Left hindlimb (tissue), 1 donor: ENCODE data around the gene RAD9A.
"Not testable (repeated sequence)": the region's sequence is repeated elsewhere in the genome, so short reads cannot be mapped to it uniquely, and the experiment has no call there.

Experiments
- DNase-seq: peaks from one replicate; pipeline ENCODE4 v3.0.0-alpha.2; 2018

RAD9A gene

DNA sequence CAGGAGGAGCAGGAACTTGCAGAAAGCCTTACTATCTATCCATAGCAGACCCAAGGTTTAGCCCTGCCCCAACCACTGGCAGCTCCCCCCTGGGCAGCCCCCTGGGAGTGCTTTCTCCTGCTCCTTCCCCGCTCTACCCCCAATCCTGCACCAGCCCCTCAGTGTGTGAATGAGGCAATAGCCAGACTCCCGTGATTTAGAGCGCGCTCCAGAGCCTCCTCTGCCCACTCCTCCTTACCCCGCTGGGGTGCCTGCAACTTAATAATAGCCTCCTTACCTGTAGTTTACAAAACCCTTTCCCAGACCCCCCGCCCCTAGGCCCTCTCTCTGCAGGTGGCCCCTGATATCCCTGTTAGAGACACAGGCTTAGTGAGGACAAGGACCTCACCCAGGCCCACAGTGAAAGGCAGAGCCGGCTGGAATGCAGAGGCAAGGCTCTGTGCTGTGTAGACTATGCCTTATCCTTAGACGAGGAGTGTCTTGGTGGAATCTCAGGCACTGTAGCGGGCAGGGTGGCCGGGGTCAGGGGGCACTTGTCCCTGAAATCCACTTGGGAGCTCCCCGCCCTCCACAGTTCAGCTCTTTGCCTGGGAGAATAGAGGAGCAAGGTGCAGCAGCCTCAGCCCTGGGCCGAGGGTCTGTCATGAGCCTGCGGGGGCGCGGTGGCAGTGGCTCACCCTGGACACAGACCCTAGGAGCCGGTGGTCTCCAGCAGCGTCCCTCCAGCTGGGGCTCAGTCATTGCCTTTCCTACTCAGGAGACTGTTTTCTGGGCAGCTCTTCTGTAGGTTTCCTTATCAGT is 19.4 kb downstream of the RAD9A start:
- no peak for DNase-seq

DNA sequence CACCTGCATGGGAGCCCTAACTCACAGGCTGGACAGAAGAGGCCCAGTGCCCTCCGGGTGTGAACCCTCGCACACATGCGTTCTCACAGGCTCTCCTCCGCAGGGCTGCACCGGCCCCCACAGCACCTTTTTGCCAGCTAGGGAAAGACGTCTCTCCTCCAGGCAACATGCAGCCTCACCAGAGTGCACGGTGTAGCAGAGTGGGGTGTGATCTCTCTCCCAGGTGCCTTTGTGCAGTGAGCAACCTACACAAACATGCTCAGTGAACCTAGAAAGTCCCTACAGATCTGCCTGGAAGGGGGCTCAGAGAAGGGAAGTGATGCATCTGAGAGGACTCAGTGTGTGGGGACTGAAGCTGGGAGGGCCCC is 20.0 kb downstream of the RAD9A start:
- no peak for DNase-seq

DNA sequence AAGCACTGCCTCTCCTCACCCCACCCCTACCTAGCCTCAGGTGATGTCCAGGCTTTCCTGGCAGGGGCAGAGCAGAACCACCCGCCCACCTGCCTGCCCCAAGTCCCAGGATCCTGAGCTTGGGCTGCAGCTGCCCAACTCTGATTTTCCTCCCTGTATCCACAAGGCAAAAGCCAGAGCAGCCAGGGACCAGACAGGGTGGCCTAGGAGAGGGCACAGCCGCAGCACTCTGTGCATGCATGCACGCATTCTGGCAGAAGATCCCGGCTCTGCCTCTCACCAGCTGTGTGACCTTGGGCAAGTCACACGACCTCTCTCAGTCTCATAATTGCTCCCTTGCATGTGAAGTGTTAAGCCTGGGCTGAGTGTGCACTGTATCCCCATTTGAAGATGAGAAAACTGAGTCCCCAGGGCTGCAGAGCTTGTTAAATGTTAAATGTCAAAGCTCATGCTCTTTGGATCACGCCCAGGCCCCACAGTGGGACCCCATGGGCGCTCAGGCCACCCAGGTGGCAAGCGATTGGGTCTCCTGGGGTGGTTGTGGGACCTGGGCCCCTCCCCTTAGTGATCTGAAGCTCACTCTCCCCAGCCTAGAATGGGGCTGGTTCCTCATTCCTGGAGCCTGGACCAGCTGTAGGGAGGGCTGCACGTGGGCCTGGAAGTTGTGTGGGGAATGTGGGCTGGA is 20.9 kb downstream of the RAD9A start:
- DNase-seq = no peak

DNA sequence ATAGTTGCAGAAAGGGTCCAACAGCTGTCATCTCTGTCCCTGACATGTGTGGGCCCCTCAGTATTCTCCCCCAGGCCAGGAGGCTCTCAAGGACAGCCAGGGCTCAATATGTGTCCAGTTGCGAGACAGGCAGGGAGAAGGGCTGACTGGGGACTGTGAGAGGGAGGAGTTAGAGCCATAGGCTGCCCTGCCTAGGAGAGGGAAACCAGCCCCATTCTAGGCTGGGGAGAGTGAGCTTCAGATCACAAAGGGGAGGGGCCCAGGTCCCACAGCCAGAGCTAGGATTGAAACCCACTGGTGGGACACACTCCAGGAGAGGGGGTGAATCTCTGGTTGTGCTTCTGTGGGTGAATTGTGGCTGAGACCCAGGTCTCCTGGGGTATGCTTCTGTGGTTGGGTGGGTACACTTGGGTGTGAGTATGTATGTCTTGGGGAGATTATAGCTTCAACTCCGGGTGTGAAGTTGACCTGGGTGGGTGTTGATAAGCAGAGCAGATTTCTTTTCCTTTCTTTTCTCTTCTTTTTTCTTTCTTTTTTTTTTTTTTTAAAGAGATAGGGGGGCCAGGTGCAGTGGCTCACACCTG is 21.6 kb downstream of the RAD9A start:
- DNase-seq = no peak

- DNase-seq = no peak
Observed at GRCh38 chr11:67415501-67416304, 23.9 kb downstream of the RAD9A start, which contains the start of gene CARNS1. CARNS1 (plus strand) TSS chr11:67415678; CDS start chr11:67416200, 522 bp downstream.

DNA sequence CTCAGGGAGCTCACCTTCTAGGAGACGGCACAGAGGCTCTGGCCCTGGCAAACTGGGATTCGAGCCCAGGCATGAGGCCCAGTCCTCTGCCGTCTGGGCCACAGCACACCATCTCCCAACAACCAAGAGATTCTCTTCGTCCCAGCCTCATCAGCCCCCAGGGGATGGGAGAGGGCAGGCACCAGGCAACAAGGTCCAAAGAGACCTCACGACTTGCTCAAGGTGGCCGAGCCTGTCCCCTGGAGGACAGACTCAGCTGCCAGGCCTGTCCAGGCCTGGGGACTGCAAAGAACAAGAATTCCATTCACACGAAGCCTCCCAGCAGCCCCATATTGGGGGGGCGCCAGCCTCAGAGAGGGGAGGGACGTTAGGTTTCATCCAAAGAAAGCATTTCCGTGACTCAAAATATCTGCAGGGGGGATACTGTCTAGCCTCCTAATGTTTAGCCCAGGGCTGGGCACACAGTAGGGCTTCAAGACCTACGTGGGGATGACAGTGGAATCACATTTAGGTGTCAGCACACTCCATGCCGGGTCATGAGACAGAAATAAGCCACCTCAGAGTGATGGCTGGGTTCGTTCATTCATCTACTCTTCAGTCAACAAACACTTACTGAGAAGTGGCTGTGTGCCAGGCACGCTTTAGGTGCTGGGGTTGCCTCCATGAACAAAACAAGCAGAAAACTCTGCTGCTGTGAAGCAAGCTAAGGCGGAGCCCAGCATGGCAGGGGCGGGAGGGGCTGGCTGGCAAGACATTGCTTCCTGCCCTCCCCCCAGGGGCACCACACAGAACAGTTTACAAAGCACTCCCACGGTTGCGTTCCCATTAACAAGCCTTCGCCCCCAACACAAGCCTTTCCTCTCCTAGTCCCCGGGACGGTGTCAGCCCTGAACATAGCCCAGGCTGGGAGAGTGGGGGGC is 24.9 kb downstream of the RAD9A start:
- DNase-seq = no peak

DNA sequence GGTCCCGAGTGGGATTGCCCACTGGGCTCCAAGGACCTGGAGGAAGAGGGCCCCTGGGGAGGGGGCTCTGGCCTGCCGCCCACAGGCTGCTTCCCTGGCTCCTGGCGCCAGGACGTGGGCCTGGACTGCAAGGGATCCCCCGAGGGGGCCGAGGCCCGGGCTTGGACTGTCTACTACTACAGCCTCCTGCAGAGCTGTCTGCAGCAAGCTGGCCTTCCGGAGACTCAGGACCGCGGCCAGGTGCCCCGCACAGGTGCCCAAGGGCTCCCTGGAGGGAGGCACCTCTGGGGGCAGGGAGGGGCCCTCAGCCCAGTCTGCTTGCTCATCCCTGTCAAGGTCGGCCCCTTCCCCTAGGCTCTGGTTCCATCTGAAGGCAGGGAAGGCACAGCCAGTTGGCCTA is 25.6 kb downstream of the RAD9A start:
- no peak for DNase-seq

DNA sequence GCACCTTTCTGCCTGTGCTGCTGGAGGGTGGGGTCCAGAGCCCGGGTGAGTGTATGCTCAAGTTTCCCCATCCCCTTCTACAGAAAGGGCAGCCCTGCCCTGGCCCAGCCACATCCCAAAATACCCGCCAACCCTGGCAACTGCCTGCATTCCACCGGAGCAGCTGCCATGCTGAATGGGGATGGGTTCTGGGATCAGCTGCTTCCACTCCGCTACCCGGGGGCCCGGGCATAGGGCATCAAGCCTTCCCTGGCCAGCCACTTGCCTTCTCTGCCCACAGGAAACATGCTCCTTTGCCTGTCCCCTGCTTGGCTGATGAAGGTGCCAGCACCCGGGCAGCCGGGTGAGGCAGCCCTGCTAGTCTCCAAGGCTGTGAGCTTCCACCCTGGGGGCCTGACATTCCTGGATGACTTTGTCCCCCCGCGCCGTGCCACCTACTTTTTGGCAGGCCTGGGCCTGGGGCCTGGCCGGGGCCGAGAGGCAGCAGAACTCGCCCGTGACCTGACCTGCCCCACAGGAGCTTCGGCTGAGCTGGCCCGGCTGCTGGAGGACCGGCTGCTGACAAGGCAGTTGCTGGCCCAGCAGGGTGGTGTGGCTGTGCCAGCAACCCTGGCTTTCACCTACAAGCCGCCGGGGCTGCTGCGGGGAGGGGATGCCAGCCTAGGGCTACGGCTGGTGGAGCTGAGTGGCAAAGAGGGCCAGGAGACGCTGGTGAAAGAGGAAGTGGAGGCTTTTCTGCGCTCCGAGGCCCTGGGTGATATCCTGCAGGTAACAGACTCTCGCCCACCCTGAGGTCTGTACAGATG is 26.9 kb downstream of the RAD9A start:
- DNase-seq = peak; percentile 68

DNA sequence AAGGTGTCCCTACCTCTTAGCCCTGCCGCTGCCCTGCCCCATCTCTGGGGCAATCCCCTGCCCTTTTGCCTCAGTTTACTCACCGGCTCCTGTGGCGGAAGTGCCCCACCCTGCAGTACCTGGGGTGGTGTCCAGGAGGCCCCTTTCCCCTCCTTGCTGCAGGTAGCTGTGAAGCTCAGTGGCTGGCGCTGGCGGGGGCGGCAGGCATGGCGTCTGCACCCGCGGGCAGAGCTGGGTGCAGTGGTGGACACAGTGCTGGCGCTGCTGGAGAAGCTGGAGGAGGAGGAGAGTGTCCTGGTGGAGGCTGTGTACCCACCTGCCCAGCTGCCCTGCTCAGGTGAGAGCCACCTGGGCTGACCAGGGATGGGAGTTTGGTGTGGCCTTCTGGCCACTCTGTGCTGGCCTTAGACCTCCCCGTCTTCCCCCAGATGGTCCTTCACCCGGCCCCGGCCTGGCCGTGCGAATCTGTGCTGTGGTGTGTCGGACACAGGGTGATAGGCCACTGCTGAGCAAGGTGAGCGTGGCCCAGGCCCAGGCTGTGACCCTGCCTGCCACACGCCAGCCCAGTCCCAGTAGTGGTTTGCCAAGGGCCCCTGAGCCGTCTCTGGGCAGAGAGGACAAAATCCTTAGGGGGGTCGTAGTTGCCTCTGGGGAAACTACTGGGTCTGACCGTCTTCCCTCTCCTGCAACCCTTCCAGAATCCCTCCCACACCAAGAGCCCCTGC is 27.7 kb downstream of the RAD9A start:
- no peak for DNase-seq

DNA sequence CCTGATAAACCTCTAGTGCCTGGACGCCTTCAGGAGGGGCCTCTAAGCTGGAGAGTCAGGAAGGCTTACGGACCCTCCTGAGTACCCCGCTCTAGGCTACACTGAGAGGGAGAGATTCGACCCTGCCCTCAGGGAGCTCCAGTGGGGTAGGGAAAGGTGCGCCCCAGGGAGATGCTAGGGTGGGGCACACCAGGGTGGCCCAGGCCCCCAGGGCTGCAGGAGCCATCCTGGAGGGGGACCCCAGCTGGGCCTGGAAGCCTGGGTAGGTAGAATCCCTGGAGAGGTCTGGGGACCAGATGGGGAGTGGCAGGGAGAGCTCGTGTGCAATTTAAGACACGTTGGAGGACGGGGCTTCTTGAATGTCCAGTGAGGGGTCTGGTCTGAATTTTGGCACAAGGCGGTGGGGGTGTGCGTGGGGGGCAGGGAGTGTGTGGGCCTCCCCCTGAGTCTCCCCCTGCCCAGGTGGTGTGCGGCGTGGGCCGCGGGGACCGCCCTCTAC is 28.4 kb downstream of the RAD9A start:
- DNase-seq = no peak

- peak; percentile 97 for DNase-seq
Observed at GRCh38 chr11:67420646-67421429, 29.1 kb downstream of the RAD9A start.

DNA sequence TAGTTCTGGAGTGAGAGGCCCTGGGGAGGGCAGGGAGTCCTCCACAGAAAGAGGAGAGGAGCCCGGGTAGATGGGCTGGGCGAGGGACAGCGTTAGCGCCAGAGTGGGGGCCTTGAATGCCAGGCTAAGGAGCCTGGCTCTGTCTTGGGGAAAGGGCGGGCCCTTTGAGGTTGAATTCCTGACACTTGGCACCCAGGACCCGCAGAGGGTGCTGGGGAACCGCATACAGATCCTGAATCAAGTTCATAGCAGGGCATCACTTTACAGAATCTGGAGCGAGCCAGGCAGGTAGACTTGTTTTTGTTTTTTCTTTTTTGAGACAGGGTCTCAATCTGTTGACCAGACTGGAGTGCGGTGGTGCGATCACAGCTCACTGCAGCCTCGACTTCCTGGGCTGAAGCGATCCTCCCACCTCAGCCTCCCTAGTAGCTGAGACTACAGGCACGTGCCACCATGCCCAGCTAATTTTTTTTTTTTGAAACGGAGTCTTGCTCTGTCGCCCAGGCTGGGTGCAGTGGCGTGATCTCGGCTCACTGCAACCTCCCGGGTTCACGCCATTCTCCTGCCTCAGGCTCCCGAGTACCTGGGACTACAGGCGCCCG is 29.7 kb downstream of the RAD9A start:
- no peak for DNase-seq

- no peak for DNase-seq
Observed at GRCh38 chr11:67422891-67423290, 31.1 kb downstream of the RAD9A start.

DNA sequence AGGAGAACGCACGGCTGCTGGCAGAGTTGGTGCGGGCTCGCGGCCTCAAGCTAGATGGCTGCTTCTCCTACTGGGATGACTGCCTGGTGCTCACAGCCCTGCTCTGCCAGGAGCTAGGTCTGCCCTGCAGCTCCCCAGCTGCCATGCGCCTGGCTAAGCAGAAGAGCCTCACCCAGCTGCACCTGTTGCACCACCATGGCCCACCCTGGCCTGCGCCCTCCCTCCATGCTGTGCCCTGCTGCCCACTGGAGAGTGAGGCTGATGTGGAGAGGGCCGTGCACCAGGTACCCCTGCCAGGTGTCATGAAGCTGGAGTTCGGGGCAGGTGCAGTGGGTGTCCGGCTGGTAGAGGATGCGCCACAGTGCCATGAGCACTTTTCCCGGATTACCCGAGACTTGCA is 31.7 kb downstream of the RAD9A start:
- DNase-seq = no peak

DNA sequence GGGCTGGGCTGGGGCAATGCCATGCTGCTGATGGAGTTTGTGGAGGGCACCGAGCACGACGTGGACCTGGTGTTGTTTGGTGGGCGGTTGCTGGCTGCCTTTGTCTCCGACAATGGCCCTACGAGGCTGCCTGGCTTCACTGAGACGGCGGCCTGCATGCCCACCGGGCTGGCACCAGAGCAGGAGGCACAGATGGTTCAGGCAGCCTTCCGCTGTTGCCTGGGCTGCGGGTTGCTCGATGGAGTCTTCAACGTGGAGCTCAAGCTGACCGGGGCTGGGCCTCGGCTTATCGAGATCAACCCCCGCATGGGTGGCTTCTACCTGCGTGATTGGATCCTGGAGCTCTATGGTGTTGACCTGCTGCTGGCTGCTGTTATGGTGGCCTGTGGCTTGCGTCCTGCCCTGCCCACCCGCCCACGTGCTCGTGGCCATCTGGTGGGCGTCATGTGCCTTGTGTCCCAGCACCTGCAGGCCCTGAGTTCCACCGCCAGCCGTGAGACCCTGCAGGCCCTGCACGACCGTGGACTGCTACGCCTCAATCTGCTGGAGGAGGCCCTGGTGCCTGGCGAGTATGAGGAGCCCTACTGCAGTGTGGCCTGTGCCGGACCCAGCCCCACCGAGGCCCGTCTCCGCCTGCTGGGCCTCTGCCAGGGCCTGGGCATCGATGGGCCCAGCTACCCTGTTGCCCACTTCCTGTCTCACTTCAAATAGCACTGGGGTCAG is 32.3 kb downstream of the RAD9A start:
- no peak for DNase-seq

DNA sequence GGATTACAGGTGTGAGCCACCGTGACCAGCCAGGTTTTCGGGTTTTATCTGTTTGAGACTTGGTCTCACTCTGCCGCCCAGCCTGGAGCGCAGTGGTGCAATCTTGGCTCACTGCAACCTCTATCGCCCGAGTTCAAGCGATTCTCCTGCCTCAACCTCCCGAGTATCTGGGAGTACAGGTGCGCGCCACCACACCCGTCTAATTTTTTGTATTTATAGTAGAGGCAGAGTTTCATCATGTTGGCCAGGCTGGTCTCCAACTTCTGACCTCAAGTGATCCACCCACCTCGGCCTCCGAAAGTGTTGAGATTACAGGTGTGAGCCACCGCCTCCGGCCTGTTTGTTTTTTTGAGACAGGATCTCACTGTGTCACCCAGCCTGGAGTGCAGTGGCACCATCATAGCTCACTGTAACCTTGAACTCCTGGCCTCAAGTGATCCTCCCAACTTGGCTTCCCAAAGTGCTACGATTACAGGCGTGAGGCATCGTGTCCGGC is 35.6 kb downstream of the RAD9A start:
- not testable (repeated sequence) for DNase-seq

DNA sequence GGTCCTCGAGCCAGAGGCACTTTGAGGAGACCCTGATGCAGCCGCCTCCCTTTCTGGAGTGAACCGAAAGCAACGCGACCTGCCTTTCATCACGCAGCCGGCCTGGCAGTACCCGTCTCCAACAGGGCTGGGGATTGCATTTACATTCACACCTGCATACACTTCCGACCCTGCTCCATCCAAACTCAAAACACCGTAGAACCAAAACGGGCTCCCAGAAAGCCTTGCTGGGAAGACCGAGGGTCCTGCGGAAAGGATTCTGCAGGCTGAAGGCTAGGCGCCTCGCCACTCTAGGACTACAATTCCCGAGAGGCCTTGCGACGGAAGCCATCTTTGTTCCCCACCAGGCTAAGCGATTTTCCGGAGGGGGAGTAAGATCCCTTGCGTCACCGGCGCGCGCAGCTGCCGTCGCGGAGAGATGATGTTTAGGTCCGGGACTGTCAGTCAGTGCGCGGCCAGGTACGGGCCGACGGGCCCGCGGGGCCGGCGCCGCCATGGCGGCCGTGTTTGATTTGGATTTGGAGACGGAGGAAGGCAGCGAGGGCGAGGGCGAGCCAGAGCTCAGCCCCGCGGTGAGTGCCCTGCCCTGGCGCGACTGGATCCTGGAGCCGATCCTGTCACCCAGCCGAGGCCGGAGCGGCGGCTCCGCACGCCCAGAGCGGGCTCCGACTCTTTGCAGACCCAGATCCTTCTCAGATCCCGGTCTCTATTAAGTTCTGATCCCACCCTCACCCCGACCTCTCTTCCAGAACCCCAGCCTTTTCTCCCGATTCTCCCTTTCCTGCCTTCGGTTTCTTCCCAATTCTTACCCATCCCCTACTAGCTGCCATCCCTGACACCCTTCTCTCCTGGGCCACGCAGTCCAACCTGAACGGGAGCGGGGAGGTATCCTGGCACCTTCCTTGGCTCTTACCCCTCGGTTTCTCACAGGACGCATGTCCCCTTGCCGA is 36.5 kb downstream of the RAD9A start, which contains the start of gene RPS6KB2:
Gene RPS6KB2 (plus strand): TSS at position 443 of the 950 bp plus-strand sequence. CDS start 52 bp downstream, at position 495.
- DNase-seq = peak; percentile 98
